T47D (cell line): ENCODE measurements around the gene GADL1.

Experiments
- DNase-seq, 2 experiments: peaks; one replicate each; pipeline versions ENCODE4 v3.0.0 to v3.0.0-alpha.2; 2011 to 2012; ENCODE audit warnings: low read depth in 1 of 2, low spot score in 1 of 2
- JUND ChIP-seq: IDR thresholded peaks from 2 replicates; pipeline ENCODE4 v1.6.1; 2012; ENCODE audit warnings: low read depth
- in situ Hi-C: cut with HindIII; loops from 2 replicates; pipeline ENCODE4 v1.10.0; 2016; ENCODE audit warnings: low sequenced_read_pairs, low pct_unique_long_range_greater_than_20kb

Gene GADL1

DNA sequence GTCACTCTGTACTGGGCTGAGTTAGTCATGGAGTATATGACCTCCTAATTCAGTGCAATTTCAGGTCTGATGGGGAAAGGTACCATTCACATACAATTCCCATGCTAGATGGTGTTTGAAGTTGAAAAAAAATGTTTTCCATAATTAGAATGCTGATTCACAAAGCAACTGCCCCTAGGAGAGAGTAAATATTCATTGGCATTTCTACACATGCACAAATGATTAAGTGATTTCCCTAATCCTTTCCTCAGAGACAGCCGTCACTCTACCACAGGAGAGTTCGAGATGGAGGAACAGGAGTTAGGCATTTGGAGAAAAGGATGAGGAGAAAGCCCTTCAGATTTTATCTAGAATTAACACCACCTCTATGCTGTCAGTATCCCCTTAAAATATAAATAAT is 32.5 kb downstream of the GADL1 start:
- no peak for DNase-seq
- in situ Hi-C loops, result no loop called here
- TF ChIP-seq JUND, result no peak

DNA sequence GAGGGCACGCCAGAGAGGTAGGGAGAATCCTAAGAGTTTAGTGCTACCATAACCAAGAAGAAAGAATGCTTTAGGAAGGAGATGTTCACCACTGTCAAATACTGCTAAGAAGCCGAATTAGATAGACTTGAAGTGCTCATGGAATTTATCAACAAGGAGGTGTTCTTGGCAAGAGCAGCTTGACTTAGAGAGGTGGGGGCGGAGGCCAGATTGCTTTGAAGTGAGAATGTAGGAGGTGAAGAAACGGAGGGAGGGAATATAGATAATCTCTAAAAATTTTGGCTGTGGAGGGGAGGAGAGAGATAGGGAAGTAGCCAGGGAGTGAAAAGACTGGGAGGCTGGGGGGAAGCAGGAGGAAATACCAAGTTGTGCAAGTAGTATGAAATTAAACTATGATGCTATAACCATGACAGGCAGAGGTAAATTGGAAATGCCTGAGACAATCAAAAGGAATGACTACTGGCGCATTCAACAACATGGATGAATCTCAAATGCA is 35.5 kb downstream of the GADL1 start:
- DNase-seq, result no peak
- TF ChIP-seq JUND, result no peak
- in situ Hi-C loops, result no loop called here

DNA sequence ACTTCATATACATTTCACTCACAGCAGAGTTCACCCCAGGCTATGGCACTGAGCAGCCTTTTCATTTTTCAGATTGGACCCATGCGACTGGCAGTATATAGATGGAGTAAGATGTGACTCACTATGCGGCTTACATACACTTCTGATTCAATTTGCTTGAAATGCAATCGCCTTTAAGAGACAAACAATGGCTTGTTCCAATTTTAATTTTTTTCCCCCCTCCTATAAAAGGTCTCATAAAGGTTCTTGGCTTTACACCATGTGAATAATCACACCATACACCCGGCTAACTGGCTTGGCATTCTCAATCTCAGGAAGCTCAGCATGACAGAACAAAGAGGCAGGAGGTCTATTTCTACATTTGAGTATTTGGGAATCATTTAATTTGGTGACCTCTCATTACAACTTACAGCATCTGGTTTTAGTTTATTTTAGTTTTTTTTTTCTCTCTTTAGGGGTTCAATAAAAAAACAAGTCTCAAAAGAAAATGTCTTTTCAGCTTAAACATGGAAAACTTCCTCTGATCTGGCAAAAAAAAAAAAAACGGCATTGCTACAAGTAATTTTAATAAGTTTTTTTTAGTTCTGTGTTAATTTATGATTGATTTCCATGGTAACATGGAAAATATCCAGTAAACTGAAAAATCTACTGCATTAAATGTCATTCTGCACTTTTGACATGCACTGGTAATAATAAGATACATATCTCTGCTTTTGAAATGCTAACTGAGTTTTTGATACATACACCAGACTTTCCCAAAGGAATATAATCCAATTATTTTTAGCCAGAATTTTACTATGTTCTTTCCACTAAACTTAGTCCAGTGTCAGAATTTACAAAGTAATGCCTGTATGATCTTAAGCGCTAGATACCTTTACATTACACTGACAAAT is 38.8 kb downstream of the GADL1 start:
- DNase-seq, result no peak
- TF ChIP-seq JUND, result no peak
- in situ Hi-C loops, result no loop called here

DNA sequence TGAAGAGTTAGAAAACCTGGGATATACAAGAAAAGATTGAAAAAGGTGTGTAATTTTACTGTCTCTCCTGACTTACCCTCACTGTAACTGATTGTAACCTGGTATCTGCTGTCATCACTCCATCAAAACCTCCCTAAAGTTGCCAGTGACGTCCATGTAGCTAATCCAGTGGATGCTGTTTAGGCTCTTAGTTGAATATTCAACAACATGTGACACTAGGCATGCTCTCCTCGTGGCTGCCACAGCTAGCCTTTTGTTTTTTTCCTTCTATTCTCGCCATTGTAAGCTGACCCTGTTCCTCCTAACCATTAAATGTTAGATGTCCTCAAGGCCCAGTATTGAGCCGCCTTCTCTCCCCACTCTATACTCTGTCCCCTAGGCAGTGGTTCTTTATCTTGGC is 41.6 kb downstream of the GADL1 start:
- TF ChIP-seq JUND, result no peak
- DNase-seq, result no peak
- in situ Hi-C loops, result no loop called here

DNA sequence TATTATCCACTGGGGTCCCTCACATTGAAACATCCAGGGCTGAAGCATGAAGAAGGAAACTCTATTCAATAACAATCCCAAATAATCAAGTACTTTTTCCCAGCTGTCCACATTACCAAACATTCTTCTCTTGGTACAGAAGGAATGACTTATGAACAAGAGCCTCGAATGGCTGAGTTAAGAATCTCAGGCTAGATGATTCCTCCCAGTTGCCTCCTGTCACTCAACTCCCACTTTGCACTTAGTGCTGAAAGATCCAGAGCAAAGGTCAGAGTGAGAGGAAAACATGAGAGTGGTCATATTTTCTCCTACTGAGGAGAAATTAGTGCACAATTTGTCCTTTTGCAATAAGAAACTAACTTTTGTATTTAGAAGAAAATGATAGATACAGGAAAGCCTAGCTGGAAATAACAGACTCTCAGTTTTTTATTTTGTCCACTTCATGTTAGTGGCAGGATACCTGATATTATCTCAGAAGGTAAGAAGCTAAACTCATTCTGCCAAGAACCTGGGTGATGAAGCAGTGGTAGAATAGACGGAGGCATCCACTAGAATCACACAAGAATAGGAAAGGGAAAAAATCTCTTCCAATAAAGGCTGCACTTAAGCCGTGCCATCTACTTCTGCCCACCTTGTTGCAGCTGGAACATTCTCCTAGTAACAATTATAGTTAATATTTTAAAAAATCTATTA is 46.2 kb downstream of the GADL1 start:
- no peak for TF ChIP-seq JUND
- in situ Hi-C loops, result no loop called here
- no peak for DNase-seq

DNA sequence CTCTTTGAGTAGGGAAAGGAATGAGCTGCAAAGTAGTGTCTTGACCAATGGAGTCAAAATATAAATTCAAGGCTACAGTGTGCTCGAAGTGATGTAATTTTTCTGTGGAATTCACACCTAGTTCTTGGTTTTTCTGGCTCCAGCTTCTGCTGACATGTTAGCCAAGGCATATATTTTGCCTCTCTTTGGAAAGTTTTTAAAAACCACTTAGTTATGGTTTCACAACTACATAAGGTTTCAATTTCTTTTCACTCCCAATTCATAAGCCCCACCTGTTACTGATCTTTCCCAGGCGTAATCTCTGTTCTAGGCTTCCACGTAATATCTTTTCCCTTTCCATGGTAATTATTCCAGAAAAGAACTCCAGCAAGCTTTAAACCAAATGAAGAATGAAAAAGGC is 46.9 kb downstream of the GADL1 start:
- in situ Hi-C loops, result no loop called here
- no peak for DNase-seq
- no peak for TF ChIP-seq JUND

DNA sequence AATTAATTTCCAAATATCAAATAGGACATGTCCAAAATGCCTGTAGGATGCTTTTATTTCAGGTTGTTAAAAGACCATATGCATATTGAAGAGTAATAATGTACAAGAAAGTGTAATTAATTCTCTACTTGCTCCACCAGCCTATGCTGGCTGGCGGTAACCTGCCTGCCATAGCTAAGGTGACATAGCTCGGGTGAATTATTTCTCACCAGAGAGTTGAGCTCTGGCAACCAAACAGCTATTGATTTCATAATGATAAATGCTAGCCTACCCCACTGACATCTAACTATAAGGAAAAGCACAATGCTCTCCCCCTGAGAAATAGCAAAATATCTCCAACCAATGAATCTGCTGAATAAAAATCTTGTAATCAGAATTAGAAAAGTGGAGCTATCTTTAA is 48.9 kb downstream of the GADL1 start:
- DNase-seq, result no peak
- TF ChIP-seq JUND, result no peak
- in situ Hi-C loops, result no loop called here

DNA sequence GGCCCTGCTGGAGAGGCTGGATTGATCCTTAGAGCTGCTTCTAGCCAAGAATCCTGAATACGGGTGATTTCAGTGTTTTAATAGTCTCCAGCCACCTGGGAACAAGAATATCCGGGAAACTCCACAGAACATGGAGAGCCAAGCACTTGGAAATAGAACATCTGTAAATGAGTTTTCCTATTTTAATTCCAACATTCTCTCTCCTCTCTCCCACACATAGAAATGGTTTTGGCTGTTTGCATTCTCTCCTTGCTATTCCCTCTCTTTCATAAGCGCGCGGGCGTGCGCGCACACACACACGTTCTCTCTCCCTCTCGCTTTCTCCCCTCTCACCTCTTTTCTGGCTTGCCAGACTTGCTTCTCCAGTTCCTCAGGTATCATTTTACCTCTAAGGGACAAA is 50.6 kb downstream of the GADL1 start:
- in situ Hi-C loops, result no loop called here
- no peak for DNase-seq
- no peak for TF ChIP-seq JUND

DNA sequence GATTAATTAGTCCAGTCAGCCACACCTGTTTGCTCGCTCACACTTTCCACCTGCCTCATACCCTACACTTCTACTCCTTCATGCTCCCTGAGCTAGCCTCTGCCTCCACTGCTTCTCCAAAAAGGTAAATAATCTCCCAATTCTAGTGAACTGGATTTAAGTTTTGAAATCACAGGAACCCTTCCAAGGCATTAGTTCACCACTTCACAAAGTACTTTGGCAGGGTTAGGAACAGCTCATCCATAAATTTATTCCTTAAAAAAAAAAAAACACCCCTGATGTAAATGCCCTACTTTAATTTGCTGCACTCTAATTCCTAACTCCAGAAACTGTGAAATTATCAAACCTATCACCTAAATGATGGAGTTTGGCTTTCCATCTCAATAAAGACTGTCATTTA is 58.3 kb downstream of the GADL1 start:
- in situ Hi-C loops, result no loop called here
- no peak for DNase-seq
- TF ChIP-seq JUND, result no peak

DNA sequence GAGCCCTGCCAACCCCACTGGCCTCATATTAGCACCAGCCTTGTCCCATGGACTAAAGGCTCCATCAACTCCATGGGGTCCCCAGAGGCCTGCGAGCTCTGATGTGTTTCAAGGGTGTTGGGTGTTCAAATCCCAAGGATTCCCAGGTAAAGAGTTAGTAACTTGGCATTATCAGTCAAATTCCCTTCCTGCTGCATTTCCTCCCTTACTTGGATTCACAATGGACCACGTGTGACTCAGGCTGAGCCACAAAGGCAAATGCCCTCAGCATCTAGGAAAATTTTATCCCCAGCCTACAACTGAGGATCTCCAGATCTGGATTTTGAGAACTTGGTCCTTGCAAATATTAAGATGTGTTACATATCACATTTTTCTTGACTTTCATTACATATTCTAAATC is 58.8 kb downstream of the GADL1 start:
- no peak for DNase-seq
- in situ Hi-C loops, result no loop called here
- no peak for TF ChIP-seq JUND

DNA sequence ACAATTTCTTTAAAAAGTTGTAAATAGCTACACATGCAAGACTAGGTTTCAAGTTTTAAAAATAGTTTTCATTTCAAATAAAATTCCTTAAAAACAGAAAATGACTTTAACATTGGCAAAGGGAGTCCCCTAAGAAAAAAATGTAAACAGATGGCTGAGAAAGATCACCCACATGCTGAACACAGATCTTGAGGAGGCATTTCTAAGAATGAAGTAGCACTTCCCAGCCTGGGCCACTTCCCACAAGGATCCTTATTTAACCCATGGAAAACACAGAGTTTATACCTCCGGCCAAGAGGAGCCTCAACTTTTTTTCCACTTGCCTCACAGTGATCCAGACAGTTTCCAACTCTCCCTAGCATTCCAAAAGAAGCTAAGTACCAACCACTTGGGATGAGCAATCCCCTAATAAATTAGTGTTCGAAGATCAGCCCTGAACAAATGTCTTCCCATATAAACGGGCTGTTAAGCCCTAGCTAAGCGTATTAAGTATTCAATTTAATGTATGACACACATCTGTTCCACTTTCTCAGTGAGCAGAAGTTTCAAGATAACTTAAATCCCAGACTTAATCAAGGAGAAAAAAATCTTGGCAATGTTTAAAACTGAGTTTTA is 61.4 kb downstream of the GADL1 start:
- in situ Hi-C loops, result no loop called here
- TF ChIP-seq JUND, result no peak
- no peak for DNase-seq

DNA sequence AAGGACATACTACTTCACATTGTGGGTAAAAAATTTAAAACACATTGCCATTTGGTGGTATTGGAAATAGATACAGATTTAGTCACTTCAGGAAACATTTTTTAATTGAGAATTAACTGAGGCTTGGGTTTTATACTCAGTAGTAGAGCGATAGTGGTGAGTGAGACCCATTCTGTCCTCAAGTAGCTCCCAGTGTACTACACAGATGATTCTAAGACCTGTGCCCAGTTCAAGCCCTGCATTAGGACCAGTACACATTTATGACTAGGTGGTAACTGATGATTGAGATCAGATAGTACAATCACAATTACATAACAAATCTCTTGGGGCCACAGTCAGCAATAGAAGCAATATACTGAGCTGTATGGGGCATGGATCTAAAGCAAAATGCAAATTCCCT is 67.4 kb downstream of the GADL1 start:
- TF ChIP-seq JUND, result no peak
- in situ Hi-C loops, result no loop called here
- no peak for DNase-seq

DNA sequence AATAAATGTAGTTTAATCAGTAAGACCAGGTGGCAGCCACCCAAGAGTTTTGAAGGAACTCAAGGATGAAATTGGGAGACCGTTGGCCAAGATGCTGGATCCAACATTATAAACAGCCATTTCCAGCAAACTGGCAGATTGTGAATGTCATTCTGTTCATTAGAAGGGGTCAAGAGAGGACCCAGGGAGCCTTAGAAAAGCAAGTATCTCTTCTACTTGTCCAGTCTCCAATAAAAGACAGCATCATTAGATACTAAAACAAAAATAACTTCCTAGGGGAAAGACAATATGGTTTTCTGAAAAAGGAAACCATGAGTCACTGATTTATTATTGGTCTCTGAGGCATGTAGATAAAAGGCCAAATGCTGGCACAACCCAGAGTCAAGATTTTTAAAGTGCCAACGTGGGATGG is 67.9 kb downstream of the GADL1 start:
- in situ Hi-C loops, result no loop called here
- TF ChIP-seq JUND, result no peak

More for the DNA sequence above, 67.9 kb downstream of the GADL1 start:
- DNase-seq, result no peak
